SIG-M5 (cell line): ENCODE measurements around the gene ADARB1.

Experiments
- DNase-seq: peaks from one replicate; lab custom pipeline; 2025; lab: John Stamatoyannopoulos, UW

Gene ADARB1

GRCh38 chr21:45226540-45227326 is 152.4 kb downstream of the ADARB1 start:
- no peak for DNase-seq

- DNase-seq, result no peak
Observed at GRCh38 chr21:45227735-45228134, 153.4 kb downstream of the ADARB1 start.

GRCh38 chr21:45228171-45228641 is 153.8 kb downstream of the ADARB1 start:
- no peak for DNase-seq

DNA sequence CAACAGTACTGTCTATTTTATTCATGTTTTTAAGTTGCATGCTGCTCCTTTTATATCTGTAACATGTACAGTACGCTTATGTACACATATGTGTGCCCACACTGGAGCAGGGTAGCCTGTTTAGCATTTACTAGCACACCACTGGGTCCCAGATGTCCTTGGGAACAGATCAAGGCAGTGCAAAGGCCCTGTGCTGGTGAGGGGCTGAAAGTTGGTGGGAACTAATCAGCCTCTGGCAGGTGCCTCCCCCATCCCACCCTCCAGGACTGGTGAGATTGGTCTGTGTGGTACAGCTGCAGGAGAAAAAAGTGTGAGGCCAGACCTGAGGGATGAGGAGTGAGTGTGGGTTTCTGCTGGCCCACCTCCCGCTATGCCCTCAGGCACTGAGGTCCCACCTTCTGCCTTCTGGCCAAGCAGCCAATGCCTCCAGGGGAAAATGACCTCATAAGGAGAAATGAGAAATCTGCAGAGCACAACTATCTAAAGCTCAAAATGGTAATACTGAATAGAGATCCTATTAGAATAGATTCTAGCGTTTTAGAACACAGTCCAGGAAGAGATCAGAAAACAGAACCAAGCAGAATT is 154.4 kb downstream of the ADARB1 start:
- DNase-seq, result no peak

- no peak for DNase-seq
Observed at GRCh38 chr21:45231705-45232104, 157.3 kb downstream of the ADARB1 start.

DNA sequence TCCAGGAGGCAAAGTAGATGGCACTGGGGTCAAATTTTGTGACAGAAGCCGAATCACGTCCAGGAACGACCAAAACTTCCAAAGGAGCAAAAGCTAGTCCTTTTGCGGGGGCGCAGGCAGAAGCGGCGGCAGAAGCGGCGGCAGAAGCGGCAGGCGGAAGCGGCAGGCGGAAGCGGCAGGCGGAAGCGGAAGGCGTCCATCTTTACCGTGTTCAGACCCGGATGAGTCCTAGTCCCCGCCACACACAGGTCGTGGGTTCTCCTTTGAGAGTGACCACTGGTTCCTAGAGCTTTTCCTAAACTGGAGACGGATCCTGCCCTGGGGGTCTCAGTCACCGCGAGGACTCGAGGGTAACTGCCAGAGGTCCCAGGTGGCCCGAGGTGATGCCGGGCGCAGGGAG is 159.7 kb downstream of the ADARB1 start:
- DNase-seq, result no peak

DNA sequence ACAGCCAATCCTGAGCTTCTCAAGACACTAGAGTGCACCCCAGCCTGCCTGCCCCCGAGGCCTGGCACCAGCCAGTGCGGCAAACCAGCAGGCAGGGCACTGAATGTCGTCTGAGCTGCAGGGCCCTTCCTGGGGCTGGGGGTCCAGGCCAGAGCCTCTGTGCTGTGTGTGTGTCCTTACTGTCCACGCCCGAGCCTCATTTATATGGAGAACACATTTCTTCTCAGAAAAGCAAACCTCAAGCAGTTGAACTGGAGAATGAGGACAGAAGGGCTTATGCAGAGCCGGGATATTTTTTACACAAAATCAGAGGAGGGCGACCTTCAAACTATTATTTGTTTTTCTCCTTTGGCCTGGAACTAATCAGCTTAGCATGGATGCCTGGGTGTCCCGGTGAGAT is 160.6 kb downstream of the ADARB1 start:
- DNase-seq, result no peak

GRCh38 chr21:45235488-45235887 is 161.1 kb downstream of the ADARB1 start:
- DNase-seq, result no peak

GRCh38 chr21:45236481-45236880 is 162.1 kb downstream of the ADARB1 start:
- no peak for DNase-seq

DNA sequence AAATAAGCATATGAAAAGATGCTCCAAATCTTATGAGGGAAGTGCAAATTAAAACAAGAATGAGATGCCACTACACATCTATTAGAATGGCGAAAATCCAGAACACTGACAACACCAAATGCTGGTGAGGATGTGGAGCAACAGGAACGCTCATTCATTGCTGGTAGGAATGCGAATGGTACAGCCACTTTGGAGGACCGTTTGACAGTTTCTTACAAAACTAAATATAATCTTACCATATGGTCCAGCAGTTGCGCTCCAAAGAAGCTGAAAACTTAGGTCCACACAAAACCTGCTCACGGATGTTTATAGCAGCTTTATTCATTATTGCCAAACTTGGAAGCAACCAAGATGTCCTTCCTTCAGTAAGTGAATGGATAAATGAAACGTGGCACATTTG is 163.0 kb downstream of the ADARB1 start:
- DNase-seq, result no peak

- no peak for DNase-seq
Observed at GRCh38 chr21:45241357-45241756, 167.0 kb downstream of the ADARB1 start.

DNA sequence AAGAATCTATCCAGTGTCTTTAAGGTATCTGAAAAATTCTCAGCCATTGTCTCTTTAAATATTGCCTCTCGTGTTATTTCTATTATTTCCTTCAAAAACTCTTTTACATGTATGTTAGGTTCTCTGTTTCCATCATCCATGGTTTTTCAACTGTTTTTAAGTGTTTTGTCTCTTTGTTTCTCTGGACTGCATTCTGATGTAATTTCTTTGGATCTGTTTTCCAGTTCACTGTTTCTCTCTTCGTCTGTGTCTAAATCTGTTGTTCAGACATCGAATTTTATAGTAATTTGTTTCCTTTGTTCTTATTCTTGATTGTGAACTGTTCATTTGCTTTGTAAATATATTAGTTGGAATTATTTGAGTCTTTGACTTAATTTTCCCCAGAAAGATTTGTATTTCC is 169.2 kb downstream of the ADARB1 start:
- DNase-seq, result no peak

DNA sequence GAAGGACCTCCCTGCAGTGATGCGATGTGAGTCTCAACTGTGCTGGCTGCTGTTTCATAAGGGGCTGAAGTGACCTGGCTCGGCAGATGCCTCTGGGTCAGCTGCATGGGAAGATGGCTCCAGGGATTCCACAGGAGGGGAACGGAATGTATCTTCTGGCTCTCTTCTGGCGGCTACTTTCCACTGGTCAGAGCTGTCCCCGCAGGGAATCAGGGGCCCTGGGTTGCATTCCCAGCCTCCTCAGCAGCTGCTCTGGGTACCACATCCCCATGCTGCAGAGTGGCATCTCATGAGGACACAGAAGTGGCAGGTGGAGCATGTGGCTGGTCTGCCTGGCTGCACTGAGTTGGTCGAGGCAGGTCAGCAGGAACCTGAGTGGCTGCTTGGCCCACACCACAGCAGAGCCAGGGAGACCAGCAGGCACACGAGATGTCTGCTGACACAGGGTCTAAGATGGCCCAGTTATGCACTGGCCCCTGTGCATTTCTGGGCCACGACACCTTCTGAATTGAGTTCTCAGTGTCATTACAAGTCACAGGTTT is 170.5 kb downstream of the ADARB1 start:
- no peak for DNase-seq

DNA sequence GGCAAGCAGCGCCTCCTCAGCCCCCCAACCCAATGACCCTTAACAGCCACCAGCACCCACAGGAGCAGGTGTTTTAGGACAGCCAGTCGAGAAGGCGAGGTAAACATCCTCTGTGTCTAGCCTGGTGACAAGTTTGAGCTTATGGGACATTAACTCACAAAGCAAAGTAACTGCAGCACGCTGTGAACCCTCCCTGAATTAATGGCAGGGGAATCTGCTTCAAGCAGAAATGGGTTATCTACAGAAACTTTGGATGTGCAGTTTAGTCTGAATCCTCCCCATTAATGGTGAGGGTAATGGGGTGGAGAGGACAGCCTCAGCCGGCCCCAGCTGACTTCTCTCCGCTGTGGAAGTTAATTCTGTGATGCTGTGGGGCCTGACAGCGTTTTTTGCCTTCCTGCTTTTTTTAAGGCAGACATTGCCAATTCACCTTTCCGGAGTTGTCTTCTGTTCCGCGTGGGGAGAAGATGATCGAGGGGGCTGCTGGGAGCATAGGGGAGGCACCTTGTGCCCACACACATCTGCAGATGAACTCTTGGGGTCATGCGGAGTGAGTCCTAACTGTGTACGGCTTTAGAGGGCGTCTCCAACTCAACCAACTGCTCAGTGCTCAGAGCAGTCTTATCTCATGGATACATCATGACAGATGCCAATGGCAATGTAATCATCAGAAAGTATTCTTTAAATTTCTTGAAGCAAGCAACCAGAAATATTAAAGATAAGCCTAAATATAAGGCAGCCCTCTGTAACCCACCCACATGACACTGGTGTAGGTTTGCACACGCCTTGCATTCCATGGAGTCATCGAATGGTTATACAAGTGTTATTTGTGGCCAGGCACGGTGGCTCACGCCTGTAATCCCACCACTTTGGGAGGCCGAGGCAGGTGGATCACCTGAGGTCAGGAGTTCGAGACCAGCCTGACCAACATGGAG is 172.3 kb downstream of the ADARB1 start:
- DNase-seq, result no peak

DNA sequence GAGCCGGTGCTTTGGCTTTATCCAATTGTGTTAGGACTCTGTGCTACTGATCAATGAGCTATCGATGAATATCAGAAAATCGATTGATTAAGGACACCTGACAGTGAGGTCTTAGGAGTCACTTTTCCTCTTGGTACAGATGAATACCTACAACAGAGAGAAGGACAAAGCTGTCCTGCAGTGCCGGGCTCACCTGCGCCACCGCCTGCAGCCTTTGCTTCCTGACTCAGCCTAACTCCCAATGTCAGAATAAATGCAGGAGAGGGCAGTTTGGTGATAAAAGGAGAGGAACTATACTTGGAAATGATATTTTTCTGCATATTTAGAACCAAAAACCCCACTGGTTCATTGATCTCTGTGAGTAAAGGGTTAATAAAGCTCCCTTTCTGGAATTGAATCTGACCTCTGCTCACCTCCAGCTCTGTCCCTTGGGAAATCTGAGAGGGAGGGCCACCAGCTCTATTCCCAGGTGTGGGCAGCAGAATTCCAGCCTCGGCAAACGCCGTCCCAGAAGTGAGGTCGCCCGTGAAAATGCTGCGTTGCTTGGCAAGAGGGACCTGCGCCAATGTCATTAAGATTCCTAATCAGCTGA is 174.0 kb downstream of the ADARB1 start:
- DNase-seq, result no peak

DNA sequence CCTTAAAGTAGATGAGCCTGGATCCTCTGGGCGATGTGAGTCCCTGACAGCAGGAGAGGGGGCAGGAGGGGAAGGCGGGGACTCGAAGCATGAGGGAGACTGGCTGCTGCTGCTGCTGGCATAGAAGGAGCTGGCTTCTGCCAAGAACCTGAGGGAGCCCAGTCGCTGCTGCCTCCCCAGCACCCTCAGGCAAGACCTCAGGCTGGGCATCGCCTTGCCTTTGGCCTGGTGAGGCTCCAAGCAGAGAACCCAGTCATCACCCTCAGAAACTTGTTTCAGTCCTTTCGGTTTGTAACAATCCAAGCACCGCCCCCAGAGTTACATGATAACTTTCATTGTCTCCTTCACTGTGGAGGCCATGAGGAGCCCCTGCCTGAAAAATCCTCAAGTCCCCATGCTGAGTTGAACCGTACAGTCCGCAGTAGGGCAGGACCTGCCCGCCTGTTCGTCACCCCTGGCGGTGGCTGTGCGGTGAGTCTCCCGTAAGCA is 174.6 kb downstream of the ADARB1 start:
- no peak for DNase-seq

- DNase-seq, result no peak
Observed at GRCh38 chr21:45249626-45250025, 175.2 kb downstream of the ADARB1 start.

GRCh38 chr21:45250272-45250671 is 175.9 kb downstream of the ADARB1 start:
- no peak for DNase-seq

GRCh38 chr21:45250914-45251634 is 176.7 kb downstream of the ADARB1 start:
- no peak for DNase-seq

DNA sequence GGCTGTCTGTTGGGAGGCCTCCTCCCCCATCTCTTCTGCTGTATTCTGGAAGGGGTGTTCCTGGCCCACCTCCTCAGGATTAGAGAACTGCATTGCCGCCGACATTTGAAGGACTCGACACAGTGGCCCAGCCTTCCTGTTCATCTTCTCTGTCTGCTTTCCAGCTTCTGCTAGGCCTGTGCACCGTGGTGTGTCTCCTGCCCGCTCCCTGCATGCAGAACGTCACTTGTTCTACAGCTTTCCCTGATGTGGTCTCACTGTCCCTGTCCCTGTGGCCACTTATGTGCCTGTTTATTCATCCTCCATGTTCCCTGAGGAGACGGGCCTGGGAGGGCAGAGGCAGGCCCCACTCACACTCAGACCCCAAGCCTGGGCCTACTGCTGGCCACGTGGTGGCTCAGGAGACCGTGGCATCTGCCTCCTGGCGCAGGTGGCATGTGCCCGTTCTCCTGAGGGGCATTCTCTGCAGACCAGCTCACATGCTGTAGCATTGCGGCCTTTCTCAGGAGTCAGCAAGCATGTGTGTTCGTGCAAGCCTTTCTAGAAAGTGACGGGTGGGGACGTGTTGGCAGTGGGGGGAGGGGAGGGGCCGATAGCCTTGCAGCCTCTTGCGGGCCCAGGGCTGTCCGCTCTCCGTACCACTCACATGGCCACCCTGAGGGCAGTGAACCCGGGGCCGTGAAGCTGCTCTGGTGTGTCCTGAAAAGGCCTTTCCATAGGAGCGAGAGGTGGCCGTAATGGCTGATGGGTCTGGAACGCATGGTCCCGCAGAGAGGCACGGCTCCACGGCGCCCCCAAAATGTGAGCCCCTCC is 177.5 kb downstream of the ADARB1 start:
- DNase-seq, result no peak
